RPMI8226 (cell line): ENCODE measurements around the gene CUL2.
"Not testable (repeated sequence)": the region's sequence is repeated elsewhere in the genome, so short reads cannot be mapped to it uniquely, and the experiment has no call there.

Experiments used
- DNase-seq: peaks from one replicate; pipeline ENCODE4 v3.0.0-alpha.2; 2015

CUL2 gene

DNA sequence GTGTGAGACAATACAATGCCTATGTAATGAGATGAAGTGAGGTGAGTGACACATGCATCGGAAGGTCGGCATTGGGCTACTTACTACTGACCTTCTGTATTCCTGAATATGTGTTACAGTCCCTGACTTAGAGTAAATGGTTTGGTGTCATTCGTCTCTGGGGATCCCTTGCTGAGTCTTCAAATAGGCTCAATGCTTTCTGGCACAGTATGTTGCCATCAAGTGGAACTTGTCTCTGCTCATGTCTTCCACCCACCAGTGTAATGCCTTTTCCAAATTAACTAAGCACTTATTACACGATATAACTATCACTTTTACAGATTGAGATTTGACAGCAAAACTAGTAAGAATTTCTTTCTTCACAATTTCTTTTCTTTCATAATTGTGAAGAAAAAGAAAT, 10.9 kb downstream of the CUL2 start:
- no peak for DNase-seq

DNA sequence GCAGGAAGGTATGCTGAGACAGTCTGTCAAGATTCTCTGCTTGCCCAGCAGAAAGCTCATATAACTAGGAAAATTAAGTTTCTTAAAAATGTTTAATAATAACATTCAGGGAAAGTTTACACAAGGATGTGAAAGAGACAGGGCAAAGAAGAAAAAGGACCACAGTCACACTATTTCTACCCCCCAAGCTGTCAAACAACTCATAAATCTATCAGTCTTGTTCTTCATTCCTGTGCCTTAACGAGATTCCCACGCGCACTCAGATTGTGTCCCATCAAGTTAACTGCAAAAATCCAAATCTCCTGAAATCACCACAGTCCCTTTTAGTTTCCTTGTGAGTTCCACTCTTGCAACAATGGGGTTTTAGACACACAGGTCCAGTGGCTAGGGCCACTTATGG, 14.9 kb downstream of the CUL2 start:
- DNase-seq = no peak

DNA sequence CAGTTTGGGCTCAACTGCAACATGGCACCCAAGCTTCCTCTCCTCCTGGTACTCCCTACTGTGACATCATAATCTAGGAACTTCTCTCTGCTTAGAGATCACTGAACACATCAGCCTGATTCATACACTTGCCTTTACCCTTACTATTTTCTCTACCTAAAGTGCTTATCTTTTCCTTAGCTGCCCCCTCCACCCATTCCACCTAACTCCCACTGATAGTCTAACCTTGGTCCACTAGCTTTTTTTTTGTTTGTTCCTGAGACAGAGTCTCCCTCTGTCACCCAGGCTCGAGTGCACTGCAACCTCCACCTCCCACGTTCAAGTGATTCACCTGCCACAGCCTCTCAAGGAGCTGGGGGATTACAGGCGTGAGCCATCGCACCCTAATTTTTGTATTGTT, 15.9 kb downstream of the CUL2 start:
- DNase-seq = no peak

DNA sequence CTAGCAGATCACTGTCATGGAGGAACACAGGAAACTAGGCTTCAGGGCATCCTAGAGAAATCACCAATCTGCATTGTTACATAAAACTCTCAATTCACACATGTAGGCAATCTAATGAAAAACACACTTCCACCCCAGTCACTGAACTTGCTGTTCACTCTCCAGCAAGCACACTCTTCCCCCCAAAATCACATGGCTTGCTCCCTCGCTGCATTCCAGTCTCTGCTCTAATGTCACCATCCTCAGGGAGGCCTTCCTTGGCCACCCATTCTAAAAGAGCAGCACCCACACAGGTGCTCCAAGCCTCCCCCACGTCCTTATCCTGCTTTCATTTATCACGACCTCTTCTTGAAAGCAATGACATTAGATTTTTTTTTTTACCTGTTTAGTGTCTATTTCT, 19.6 kb downstream of the CUL2 start:
- DNase-seq = no peak

DNA sequence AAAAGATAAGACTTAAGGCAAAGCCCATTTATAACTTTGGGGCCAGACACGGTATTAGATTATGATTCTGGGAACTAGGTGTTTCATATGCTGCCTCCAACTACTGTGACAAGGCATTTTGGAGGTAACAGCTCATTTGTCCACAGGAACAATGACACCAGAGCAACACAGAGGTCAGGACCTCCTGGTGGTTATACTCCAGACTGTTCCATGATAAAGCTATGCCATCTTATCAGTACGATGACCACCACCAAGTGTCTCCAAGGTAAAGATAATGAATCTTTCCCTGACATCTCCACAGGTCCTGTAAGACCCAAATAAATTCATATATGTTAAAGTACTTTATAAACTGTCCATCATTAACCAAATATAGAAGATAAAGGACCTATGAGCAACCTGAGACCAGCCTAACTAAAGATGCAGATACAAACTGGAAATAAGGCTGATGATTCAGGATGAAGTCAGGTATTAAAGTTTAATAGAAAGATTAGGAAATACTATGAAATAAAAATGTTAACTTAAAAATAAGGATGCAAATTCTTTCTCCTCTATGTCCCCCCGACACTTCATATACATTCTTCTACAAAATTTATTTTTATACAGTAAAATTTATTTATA, 26.2 kb downstream of the CUL2 start:
- no peak for DNase-seq

DNA sequence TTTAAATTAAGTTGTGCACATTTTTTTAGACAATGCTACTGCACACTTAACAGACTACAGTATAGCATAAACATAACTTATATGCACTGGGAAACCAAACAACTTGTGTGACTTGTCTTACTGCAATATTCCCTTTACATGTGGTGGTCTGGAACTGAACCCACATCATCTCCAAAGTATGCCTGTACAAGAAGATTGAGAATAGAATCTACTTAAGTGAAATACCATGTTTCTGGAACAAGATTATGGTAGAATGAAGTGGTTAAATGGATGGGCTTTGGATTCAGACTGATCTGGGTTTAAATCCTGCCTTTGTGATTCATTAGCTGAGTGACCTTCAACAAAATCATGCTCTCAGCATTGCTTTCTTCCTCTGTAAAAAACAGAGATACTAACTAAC, 30.7 kb downstream of the CUL2 start:
- no peak for DNase-seq

DNA sequence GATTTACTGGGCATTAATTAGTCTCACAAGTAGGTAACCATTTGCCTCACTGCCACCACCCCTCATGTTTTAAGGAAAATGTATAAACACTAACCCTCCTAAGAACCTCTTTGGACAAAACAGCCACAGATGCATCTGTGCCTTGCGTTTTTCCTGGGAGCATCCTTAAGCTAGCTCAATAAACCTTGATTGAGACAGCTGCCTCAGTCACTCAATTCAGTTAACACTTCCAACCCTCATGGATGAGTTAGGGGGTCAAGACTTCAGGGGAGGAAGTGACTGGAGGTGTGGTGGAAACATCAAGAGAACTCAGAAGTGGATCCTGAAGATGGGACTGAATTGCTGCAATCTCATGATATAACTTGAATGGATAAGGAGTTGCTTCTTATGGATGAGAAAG, 31.5 kb downstream of the CUL2 start:
- no peak for DNase-seq

DNA sequence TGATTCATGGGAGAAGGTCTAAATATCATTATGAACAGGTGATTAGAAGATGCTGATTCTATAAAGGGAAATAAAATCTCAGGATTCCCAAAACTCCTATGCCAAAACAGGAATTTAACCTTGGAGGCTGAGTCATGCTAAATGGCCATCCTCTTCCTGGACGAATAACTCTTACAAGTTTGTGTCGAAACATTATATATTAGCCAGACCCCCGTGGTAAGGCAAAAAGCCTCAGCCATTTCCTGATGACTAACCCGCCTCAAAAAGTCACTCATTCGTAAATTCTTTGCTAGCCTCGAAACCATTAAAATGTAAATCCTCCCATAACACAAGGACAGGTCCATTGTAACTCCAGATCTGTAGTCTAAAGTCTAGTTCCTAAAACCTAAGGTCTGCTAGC, 32.0 kb downstream of the CUL2 start:
- DNase-seq = no peak

DNA sequence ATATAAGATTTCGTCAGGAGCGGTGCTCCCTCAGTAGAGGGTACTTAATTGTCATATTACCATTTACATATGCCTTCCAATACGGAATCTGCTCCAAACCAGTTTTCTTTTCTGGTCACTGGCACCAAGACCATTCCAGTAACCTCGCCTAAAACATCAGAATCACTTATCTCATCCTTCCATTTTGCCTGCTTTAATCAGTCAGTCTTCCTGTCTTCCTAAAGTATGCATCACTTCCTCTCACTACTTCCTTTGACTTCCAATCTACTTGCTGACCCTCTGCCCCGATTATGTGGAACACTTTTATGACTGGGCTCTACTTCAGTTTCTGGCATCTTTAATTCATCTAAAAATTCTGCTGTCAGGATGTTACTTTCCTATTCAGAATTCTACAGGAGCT, 33.5 kb downstream of the CUL2 start:
- no peak for DNase-seq

DNA sequence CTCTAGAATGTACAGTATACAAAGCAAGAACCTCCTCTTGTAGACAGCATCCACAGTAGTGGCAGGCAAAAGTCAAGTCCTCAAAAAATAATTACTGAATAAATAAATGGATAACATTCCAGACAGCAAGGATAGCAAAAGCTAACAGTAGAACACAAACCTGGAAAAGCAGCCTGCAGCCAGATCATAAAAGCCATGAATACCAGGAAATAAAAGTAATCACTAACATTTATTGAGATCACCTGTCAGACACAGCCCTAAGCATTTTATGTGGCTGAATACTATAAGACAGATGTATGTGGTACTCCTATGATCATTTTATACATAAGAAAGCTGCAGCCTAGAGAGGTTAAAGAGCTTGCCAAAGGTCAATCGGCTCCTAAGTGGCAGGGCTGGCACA, 34.0 kb downstream of the CUL2 start:
- no peak for DNase-seq

DNA sequence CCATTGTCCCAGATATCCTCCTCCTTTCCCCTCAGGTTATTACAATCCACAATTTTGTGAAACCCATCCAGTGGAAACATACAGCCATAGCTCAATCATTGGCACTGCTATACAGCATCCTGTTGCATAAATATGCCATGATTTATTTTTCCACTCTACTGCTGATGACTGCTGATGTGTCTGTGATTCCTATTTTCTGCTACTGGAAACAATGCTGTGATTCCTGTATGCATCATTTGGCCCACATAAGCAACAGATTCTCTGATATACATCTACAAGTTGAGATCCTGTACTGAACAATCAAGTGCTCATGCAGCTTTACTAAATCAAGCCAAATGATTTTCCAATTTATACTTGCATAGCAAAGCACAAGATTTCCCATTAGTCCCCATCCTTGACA, 39.6 kb downstream of the CUL2 start:
- no peak for DNase-seq

DNA sequence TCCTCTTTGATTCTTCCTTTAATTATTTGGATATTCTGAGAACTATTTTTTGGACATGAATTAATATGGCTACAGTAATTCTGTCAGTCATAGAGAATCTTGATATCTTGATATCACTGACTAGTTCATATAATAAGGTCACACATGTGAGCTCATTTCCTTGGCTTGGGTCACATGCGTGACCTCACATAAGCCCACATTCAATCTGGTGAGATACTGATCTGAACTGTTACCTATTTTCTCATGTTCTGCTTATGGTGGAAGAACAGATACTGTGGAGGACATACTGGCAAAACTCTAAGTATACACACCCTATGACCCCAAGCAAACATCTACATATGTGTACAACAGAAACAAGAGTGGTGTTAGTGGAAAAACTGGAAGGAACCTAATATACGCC, 44.1 kb downstream of the CUL2 start:
- no peak for DNase-seq

DNA sequence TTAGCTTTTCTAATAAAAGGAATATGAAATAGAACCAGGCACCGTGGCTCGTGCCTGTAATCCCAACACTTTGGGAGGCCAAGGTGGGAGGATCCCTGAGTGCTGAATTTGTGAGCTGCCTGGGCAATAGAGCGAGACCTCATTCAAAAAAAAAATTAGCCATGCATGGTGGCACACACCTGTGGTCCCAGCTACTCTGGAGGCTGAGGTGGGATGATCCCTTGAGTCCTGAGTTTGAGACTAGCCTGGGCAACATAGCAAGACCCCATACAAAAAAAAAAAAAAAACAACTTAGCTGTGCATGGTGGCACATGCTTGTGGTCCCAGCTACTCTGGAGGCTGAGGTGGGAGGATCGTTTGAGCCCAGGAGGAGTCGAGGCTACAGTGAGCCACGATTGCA, 44.9 kb downstream of the CUL2 start:
- DNase-seq = not testable (repeated sequence)

DNA sequence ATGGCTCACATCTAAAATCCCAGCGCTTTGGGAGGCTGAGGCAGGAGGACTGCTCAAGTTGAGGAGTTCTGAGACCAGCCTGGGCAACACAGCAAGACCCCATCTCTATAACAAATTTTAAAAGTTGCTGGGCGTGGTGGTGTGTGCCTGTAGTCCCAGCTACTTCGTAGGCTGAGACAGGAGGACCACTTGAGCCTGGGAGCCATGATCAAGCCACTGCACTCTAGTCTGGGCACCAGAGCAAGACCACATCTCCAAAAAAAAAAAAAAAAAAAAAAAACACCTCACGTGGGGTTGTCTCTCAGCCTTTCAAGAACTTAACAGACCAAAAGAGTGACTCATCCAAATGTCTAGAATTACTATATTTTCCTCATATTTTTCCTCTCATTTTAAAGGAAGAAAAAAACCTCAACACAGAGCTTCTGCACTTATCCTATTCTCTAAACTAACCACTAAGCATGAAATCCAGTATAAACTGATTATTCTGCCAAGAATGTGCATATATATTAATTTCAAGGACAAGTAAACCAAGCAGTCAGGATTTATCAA, 46.3 kb downstream of the CUL2 start:
- no peak for DNase-seq

DNA sequence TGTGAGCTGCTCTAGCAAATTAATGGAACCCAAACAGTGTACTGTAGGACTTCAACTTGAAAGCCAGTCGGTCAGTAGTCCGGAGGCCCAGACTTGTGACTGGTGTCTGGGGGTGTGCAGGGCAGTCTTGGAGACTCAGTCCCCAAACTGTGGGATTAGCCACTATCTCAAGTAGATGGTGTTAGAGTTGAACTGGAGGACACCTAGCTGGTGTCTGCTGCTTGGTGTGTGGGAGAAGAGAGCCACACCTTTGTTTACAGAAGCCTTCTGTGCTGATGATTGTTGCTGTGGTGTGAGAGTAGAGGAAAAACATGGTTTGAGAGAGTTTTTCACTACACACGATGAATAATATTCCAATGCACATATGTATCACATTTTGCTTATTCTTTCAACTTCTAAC, 47.4 kb downstream of the CUL2 start:
- no peak for DNase-seq

DNA sequence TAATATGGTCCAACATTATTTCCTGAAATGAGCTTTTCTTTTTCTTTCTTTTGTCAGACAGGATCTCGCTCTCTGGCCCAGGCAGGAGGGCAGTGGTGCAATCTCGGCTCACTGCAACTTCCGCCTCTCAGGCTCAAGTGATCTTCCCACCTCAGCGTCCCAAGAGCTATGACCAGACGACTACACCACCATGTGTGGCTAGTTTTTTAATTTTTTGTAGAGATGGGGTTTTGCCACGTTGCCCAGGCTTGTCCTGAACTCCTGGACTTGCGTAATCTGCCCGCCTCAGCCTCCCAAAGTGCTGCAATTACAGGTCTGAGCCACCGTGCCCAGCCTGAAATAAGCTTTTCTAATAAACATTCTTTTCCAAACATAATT, 48.6 kb downstream of the CUL2 start:
- DNase-seq = no peak

DNA sequence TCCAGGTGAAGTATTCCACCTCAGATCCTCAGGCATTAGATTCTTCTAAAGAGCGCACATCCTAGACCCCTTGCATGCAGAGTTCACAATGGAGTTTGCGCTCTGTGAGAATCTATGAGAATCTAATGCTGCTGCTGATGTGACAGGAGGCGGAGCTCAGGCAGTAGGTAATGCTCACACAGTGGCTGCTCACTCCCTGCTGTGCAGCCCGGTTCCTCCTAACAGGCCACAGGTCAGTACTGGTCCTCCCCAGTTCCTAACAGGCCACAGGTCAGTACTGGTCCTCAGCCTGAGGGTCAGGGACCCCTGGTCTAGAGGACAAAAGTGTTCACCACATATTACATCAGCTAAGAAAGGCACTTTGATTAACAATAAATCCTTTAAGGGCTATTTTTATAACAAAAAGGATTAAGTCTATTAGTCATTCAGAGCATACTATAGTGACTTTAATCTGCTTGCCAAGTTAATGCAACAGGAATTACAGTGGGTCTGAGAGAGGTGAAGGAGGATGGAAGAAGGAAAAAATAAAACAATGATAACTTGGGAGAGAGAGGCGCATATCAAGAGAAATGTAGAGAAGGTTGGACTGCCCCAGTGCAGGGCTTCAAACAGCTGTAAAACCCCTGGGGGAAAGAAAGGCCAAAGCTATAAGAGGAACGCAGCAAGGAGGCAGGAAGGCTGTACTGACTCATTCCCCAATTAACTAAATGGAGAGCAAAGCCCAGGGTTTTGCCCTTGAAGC, 49.2 kb downstream of the CUL2 start:
- no peak for DNase-seq

DNA sequence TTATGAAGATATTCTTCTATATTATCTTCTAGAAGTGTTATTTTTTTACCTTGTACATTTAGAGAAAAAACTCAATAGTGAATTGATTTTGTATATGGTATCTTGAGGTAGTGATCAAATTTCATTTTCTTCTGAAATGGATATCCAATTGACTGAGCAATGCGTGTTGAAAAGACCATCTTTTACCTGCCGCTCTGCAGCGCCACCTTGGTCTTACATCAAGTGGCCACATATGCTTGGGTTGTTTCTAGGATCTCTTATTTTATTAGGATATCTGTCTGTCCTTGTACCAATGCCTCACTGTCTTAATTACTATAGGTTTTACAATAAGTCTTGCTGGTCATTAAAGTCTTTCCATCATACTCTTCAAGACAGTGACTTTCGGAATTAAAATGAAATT, 53.0 kb downstream of the CUL2 start:
- DNase-seq = no peak

DNA sequence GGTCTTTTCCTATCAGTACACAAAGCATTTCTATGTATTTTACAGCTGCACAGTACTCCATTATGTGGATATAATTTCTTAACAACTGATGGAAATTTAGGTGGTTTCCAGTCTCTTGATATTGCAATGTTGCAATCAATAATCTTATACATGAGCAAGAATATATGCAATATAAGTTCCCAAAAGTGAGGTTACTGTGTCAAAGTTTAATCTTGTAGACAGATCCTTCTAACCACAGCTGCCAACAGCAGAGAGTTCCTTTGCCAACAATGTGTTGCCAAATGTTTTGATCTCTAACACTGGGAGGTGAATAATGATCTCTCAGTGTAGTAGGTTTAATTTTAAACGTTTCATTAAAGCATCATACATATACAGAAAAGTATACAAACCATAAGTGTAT, 54.5 kb downstream of the CUL2 start:
- DNase-seq = no peak

DNA sequence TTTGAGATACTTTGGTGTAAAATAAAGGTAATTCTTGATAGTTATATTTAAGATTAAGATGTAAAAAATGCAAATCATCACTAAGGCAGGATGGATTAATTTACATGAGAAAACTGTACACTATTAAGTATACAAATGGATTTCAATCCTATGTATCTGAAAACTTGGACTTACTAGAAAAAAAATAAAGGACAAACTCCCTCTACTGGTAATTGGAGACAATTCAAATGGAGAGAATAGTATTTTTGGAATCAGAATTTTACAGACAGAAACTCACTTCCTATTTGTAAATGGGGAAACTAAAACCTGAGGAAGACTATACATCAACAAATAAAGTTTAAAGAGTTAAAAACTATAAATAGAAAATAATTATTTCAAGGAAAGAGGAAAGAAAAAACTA, 62.6 kb downstream of the CUL2 start:
- no peak for DNase-seq

DNA sequence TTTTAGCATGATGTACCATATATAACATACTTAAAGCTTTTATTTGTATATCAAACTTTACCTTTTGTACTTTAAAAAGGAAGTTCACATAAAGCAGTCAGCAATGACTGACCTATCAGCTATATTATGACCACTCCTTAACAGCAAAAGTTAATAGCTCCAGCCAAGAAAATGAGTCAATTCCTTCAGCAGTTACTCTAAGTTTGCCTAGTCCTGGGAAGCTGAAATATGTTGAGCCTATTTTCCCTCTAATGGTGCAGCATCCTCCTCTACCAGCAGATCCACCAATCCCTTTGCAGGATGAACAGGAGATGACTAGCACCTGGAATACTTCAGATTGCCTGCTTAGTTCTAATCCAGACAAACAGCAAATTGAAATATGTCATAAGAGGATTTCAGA, 64.2 kb downstream of the CUL2 start:
- no peak for DNase-seq

DNA sequence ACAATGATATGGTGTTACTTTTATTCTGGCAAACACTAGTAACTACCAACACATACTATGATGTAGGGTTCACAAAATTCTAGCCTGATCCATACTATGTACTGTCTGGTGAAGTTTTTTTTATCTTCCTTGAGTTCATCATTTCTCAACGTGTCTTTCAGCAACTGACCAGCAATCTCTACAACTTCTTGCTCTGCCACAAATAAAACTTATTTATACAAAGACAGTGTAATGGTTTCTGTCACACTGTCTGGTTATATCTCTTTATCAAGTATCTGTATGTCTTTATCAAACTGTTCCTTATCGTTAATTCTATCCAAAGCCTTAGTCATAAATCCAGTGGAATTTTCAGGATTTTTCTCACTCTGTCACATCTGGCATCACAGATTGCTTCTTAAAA, 69.7 kb downstream of the CUL2 start:
- DNase-seq = no peak

DNA sequence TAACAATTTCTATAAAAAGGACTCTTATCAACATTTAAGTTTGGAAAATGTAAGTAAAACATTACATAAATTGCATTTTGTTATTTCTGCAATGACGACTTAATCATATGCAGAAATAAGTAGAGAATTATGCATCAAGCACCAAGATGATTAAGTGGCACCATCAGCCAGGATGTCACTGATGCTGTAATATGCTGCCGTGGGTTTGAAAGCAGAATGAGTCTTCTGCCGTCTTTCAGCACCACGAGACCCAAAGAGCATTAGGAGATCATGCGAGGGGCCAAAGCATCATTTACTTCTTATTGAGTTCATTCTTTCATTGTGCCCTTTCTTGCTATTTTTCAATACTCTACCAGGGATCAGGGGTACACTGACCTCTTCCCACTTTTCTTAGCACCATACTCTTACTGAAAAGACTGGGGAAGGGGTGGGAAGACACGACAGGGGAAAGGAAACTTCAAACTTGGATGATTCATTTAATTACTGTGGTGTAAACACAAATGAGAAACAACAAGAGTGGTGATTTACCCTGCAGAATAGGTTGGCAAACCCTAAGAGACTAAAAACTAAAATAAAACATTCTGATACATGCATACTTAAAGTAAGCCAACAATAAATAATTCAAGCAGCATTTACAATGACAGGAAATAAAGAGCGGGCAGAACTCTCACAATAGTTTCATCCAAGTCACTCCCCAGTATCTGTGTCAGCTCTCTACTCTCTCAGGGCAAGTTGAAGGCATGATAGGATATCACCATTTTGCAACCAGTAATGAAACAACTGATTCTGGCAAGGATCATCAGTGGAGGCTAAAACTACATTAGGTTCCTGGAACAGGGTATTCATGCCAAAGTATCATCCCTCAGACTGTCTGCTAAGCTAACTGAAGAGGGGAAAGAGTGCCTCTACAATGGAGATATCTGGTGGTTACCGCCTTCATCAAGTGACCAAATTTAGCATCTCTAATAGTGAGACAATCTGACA, 70.8 kb downstream of the CUL2 start:
- no peak for DNase-seq

DNA sequence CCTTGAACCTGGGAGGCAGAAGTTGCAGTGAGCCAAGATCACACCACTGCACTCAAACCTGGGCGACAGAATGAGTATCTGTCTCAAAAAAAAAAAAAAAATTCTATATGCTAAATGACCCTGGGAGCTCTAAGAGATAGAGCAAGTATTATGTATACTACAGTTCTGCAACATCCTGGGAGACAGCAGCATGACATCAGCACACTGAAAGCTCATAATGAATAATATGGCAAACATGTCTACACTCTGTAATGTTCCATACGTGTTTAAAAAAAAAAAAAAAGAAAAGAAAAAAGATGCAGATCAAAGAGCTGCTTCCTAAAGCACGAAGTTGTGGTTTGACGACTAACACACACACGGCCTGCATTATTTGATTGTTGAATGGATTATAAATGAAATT, 72.5 kb downstream of the CUL2 start:
- no peak for DNase-seq
